SK-N-SH (cell line): ENCODE results near the gene KMT2B.

ENCODE experiments used
- CHD2 ChIP-seq: fragments of 150-350 bp; IDR thresholded peaks from 2 replicates; pipeline ENCODE4 v1.6.1; 2018; ENCODE audit warnings: low read length; ENCODE audit not compliant: partially characterized antibody
- CTCF ChIP-seq: fragments of 200-600 bp; sonication (generic); IDR thresholded peaks from 2 replicates; pipeline ENCODE4 v1.6.1; 2017; ENCODE audit warnings: antibody characterized with exemption, mild to moderate bottlenecking, moderate library complexity
- EP300 ChIP-seq, 2 experiments: IDR thresholded peaks; 2 replicates each; pipeline versions ENCODE4 v1.4.0 to v1.6.1; 2012; ENCODE audit warnings: borderline replicate concordance in 1 of 2, low read depth in 1 of 2, low read length in 1 of 2
- EZH2phosphoT487 ChIP-seq: fragments of 200-600 bp; sonication (generic); IDR thresholded peaks from 2 replicates; pipeline ENCODE4 v1.6.1; 2017; ENCODE audit warnings: low read depth, mixed run types, mild to moderate bottlenecking, antibody characterized with exemption, moderate library complexity, borderline replicate concordance
- FOXJ3 ChIP-seq: sonication (generic); formaldehyde crosslinking; IDR thresholded peaks from 2 replicates; pipeline ENCODE4 v1.5.1; 2020; ENCODE audit warnings: mild to moderate bottlenecking, missing genetic modification reagents
- GATA2 ChIP-seq: sonication (generic); formaldehyde crosslinking; IDR thresholded peaks from 2 replicates; pipeline ENCODE4 v1.5.0; 2020; ENCODE audit warnings: mild to moderate bottlenecking, missing genetic modification reagents
- POLR2AphosphoS5 ChIP-seq: IDR thresholded peaks from 2 replicates; pipeline ENCODE4 v1.6.1; 2012; ENCODE audit warnings: low read depth, low read length
- SIN3A ChIP-seq: IDR thresholded peaks from 2 replicates; pipeline ENCODE4 v1.6.1; 2012; ENCODE audit warnings: low read depth, mild to moderate bottlenecking, low read length, moderate library complexity, borderline replicate concordance
- TAF1 ChIP-seq: IDR thresholded peaks from 2 replicates; pipeline ENCODE4 v1.6.1; 2012; ENCODE audit warnings: low read depth, mild to moderate bottlenecking, low read length, moderate library complexity, borderline replicate concordance
- TEAD4 ChIP-seq: IDR thresholded peaks from 2 replicates; pipeline ENCODE4 v1.4.0; 2012; ENCODE audit warnings: mild to moderate bottlenecking, borderline replicate concordance; ENCODE audit not compliant: insufficient read depth
- TF ChIP-seq, protein P1 (sequence below): IDR thresholded peaks from 2 replicates; pipeline ENCODE4; 2012
- TF ChIP-seq, protein P2 (sequence below): fragments of 150-350 bp; IDR thresholded peaks from 2 replicates; pipeline ENCODE4 v1.6.1; 2017; ENCODE audit warnings: antibody characterized with exemption, low read length, low read depth, borderline replicate concordance
- TF ChIP-seq, protein P3 (sequence below): IDR thresholded peaks from 2 replicates; pipeline ENCODE4 v1.4.0; 2012; ENCODE audit warnings: low read depth

DNA sequence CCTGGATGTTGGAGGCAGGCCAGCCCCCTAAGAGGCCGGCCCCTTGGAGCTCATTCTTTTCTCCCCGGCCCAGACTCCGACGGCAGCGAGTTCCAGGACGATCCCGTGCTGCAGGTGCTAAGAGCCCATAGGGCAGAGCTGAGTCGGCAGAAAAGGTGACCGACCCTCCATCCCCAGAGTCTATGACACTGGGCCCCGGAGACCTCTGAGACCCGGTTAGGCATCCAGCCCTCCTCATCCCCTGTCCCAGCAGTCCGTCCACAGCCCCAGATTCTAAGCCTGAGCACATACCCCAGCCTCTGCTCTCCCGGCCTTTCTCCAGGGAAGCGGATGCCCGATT, 50.2 kb downstream of the KMT2B start:
- TF ChIP-seq CTCF (no peak), TAF1 (no peak), EP300 (IDR thresholded peaks at IDR 0.05; ENCODE audit: borderline replicate concordance in 1 of 2, low read depth in 1 of 2, low read length in 1 of 2) (no peak), CHD2 (no peak), TEAD4 (no peak), SIN3A (no peak), EZH2phosphoT487 (no peak), POLR2AphosphoS5 (no peak), GATA2 (CRISPR knock-in tag) (no peak), FOXJ3 (CRISPR knock-in tag) (no peak)
- TF ChIP-seq, protein P1, sequence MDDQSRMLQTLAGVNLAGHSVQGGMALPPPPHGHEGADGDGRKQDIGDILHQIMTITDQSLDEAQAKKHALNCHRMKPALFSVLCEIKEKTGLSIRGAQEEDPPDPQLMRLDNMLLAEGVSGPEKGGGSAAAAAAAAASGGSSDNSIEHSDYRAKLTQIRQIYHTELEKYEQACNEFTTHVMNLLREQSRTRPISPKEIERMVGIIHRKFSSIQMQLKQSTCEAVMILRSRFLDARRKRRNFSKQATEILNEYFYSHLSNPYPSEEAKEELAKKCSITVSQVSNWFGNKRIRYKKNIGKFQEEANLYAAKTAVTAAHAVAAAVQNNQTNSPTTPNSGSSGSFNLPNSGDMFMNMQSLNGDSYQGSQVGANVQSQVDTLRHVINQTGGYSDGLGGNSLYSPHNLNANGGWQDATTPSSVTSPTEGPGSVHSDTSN = no peak
- TF ChIP-seq, protein P2, sequence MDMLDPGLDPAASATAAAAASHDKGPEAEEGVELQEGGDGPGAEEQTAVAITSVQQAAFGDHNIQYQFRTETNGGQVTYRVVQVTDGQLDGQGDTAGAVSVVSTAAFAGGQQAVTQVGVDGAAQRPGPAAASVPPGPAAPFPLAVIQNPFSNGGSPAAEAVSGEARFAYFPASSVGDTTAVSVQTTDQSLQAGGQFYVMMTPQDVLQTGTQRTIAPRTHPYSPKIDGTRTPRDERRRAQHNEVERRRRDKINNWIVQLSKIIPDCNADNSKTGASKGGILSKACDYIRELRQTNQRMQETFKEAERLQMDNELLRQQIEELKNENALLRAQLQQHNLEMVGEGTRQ = no peak
- TF ChIP-seq, protein P3, sequence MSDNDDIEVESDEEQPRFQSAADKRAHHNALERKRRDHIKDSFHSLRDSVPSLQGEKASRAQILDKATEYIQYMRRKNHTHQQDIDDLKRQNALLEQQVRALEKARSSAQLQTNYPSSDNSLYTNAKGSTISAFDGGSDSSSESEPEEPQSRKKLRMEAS = no peak
